ENCODE results near the gene IL17RC.

DNA sequence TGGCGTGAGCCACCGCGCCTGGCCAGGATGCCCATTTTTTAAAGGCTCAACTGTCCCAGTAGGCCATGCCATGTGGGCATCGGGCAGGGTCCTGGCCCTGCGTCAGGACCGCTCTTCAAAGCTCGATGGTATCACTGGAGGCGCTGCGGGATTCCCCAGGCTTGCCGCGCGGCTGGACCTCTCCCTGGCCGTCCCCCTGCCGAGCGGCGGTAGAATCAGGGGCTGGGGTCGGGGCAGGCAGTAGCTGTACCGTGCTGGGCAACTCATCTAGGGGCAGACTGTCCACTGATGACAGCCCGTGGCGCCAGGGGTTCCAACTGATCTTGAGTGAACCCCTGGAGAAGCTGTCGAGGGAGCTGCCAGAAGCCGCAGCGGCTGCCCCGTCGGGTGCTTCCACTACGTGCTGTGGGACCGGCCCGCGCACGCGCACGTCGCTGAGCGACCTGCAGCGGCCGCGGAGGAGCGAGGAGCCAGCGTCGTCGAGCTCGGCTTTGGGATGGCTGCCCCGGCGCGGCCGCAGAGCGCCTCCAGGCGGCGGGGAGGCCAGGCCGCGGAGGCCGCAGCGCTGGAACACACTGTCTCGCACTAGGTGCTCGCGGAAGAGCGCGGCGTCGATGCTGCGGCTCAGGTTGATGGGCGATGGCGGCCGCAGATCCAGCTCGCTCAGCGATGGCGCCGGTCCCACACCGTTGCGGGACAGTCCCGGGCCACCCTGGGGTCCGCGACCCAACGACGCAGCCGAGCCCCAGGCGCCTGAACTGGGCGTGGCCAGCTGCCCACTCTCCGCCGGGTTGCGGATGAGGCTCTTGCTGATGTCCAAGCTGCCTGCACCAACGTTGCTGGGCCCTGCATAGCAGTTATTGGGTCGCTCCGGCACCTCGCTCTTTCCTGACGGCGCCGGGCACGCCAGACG is 29.5 kb downstream of the IL17RC start:
- TF ChIP-seq ZNF274 (IDR thresholded peaks at IDR 0.05; ENCODE audit: low read depth, low read length) (no peak), YY1 (IDR thresholded peaks at IDR 0.05; ENCODE audit: insufficient read depth, insufficient read length) (no peak)
